ENCODE results near the gene UBQLNL.

Gene UBQLNL

GRCh38 chr11:5489576-5490357 lies 26.7 kb downstream of the UBQLNL start:
- Histone ChIP-seq H4K20me1 (ENCODE audit: insufficient read depth, low read length) (no peaks in the 10 kb centered on the region), H3K9me3 (ENCODE audit: insufficient read depth, low read length, severe bottlenecking) (no peaks in the 10 kb centered on the region), H3K9ac (ENCODE audit: low read depth, low read length) (no peak overlapping the region), H2AFZ (ENCODE audit: low read depth, low read length) (no peak overlapping the region), H3K4me1 (ENCODE audit: insufficient read depth, low read length) (no peaks in the 10 kb centered on the region), H3K27ac (ENCODE audit: low read length) (no peak overlapping the region), H3K79me2 (ENCODE audit: insufficient read depth, low read length) (no peaks in the 10 kb centered on the region), H3K4me3 (ENCODE audit: low read depth in 1 of 2, low read length in 2 of 2) (no peak overlapping the region), H3K27me3 (ENCODE audit: insufficient read depth, low read length, poor library complexity) (peaks cover 3% of the 10 kb centered on the region), H3K36me3 (ENCODE audit: insufficient read depth, low read length) (no peaks in the 10 kb centered on the region), H3K4me2 (ENCODE audit: insufficient read depth, low read length) (no peak overlapping the region)
- DNase-seq (no peak), ATAC-seq (ENCODE audit: insufficient read depth, low read depth) (no peak)
- TF ChIP-seq EZH2 (IDR thresholded peaks at IDR 0.05; ENCODE audit: borderline replicate concordance, low read depth, low read length, severe bottlenecking) = no peak
- TF ChIP-seq CTCF (IDR thresholded peaks at IDR 0.05; ENCODE audit: borderline replicate concordance, extremely low read depth, low read length, poor library complexity, severe bottlenecking) = no peak

GRCh38 chr11:5488798-5489399 lies 27.6 kb downstream of the UBQLNL start:
- Histone ChIP-seq H3K79me2 (ENCODE audit: insufficient read depth, low read length) (no peaks in the 10 kb centered on the region), H3K36me3 (ENCODE audit: insufficient read depth, low read length) (no peaks in the 10 kb centered on the region), H3K9ac (ENCODE audit: low read depth, low read length) (no peak overlapping the region), H3K27ac (ENCODE audit: low read length) (no peak overlapping the region), H3K4me3 (ENCODE audit: low read depth in 1 of 2, low read length in 2 of 2) (no peak overlapping the region), H3K4me1 (ENCODE audit: insufficient read depth, low read length) (no peaks in the 10 kb centered on the region), H3K27me3 (ENCODE audit: insufficient read depth, low read length, poor library complexity) (peaks cover 4% of the 10 kb centered on the region), H2AFZ (ENCODE audit: low read depth, low read length) (no peak overlapping the region), H4K20me1 (ENCODE audit: insufficient read depth, low read length) (no peaks in the 10 kb centered on the region), H3K9me3 (ENCODE audit: insufficient read depth, low read length, severe bottlenecking) (no peaks in the 10 kb centered on the region), H3K4me2 (ENCODE audit: insufficient read depth, low read length) (no peak overlapping the region)
- ATAC-seq (ENCODE audit: insufficient read depth, low read depth) (no peak), DNase-seq (no peak)
- TF ChIP-seq EZH2 (IDR thresholded peaks at IDR 0.05; ENCODE audit: borderline replicate concordance, low read depth, low read length, severe bottlenecking) = no peak
- TF ChIP-seq CTCF (IDR thresholded peaks at IDR 0.05; ENCODE audit: borderline replicate concordance, extremely low read depth, low read length, poor library complexity, severe bottlenecking) = no peak

GRCh38 chr11:5488385-5488784 lies 28.1 kb downstream of the UBQLNL start, which contains the start of gene OR52D1:
Gene OR52D1 (plus strand): TSS chr11:5488685. CDS start chr11:5488707, 22 bp downstream.
- Histone ChIP-seq H3K27me3 (ENCODE audit: insufficient read depth, low read length, poor library complexity) (peaks cover 5% of the 10 kb centered on the region), H3K79me2 (ENCODE audit: insufficient read depth, low read length) (no peaks in the 10 kb centered on the region), H3K9me3 (ENCODE audit: insufficient read depth, low read length, severe bottlenecking) (no peaks in the 10 kb centered on the region), H3K4me1 (ENCODE audit: insufficient read depth, low read length) (no peaks in the 10 kb centered on the region), H3K36me3 (ENCODE audit: insufficient read depth, low read length) (no peaks in the 10 kb centered on the region), H4K20me1 (ENCODE audit: insufficient read depth, low read length) (no peaks in the 10 kb centered on the region), H2AFZ (ENCODE audit: low read depth, low read length) (no peak within 1 kb of the TSS), H3K27ac (ENCODE audit: low read length) (no peak within 1 kb of the TSS), H3K4me2 (ENCODE audit: insufficient read depth, low read length) (no peak within 1 kb of the TSS), H3K9ac (ENCODE audit: low read depth, low read length) (no peak within 1 kb of the TSS), H3K4me3 (ENCODE audit: low read depth in 1 of 2, low read length in 2 of 2) (no peak within 1 kb of the TSS)
- ATAC-seq (ENCODE audit: insufficient read depth, low read depth) (no peak), DNase-seq (no peak)
- TF ChIP-seq EZH2 (IDR thresholded peaks at IDR 0.05; ENCODE audit: borderline replicate concordance, low read depth, low read length, severe bottlenecking) (no peak), CTCF (IDR thresholded peaks at IDR 0.05; ENCODE audit: borderline replicate concordance, extremely low read depth, low read length, poor library complexity, severe bottlenecking) (no peak)
